Caco-2 (cell line): ENCODE results near the gene ANAPC2. TPM values are rescaled to one million over a fixed set of nuclear protein-coding genes. Genes with fewer than 3 reads are reported as not detected.

ENCODE experiments used
- BruUV-seq: library from RNA; stranded (reverse); fragments of 400-500 nt; replicated peaks from 2 replicates; lab custom pipeline; 2021; lab: Mats Ljungman, UMichigan
- CTCF ChIA-PET: fragments of 300-600 bp; sonication (Branson Sonifier 250); formaldehyde crosslinking; loops from one replicate; lab custom pipeline; 2022; ENCODE audit warnings: antibody characterized with exemption; lab: Charles Lee
- POLR2A ChIA-PET: fragments of 300-600 bp; sonication (Branson Sonifier 250); formaldehyde crosslinking; loops from one replicate; lab custom pipeline; 2022; ENCODE audit warnings: antibody characterized with exemption; lab: Charles Lee
- DNase-seq, 2 experiments: peaks; one replicate each; pipeline versions ENCODE4 v3.0.0 to v3.0.0-alpha.2; 2020 to 2022
- H3K27me3 ChIP-seq: replicated peaks from 2 replicates; pipeline ENCODE4 v1.6.0; 2011; ENCODE audit warnings: low read length; ENCODE audit not compliant: control insufficient read depth, insufficient read depth
- H3K36me3 ChIP-seq: 2 replicates; pipeline ENCODE4 v1.5.1; 2011; ENCODE audit warnings: low read length; ENCODE audit not compliant: control insufficient read depth, insufficient read depth
- H3K4me1 ChIP-seq: fragments of 250-450 bp; sonication (Bioruptor Pico); 2 replicates; pipeline ENCODE4 v1.5.1; 2020; ENCODE audit warnings: mild to moderate bottlenecking
- H3K4me3 ChIP-seq: 2 replicates; pipeline ENCODE4 v1.5.1; 2011; ENCODE audit warnings: low read depth, mild to moderate bottlenecking, control low read depth, low read length
- H3K9me3 ChIP-seq: fragments of 250-450 bp; sonication (Bioruptor Pico); 2 replicates; pipeline ENCODE4 v1.5.1; 2020; ENCODE audit warnings: mild to moderate bottlenecking, moderate library complexity
- H3K27ac Mint-ChIP-seq: one replicate; pipeline ENCODE4 v1.8.0; 2022; ENCODE audit warnings: mixed read lengths; ENCODE audit not compliant: unreplicated experiment
- H3K27me3 Mint-ChIP-seq: one replicate; pipeline ENCODE4 v1.8.0; 2022; ENCODE audit warnings: mixed read lengths; ENCODE audit not compliant: insufficient read depth, unreplicated experiment
- H3K36me3 Mint-ChIP-seq: one replicate; pipeline ENCODE4 v1.8.0; 2022; ENCODE audit warnings: mild to moderate bottlenecking, mixed read lengths; ENCODE audit not compliant: insufficient read depth, unreplicated experiment
- H3K4me1 Mint-ChIP-seq: one replicate; pipeline ENCODE4 v1.8.0; 2022; ENCODE audit warnings: low read depth, mixed read lengths; ENCODE audit not compliant: unreplicated experiment
- H3K4me3 Mint-ChIP-seq: one replicate; pipeline ENCODE4 v1.8.0; 2022; ENCODE audit warnings: mild to moderate bottlenecking, moderate library complexity, mixed read lengths; ENCODE audit not compliant: unreplicated experiment
- H3K9me3 Mint-ChIP-seq: one replicate; pipeline ENCODE4 v1.8.0; 2022; ENCODE audit warnings: mixed read lengths; ENCODE audit not compliant: unreplicated experiment
- intact Hi-C: fragments of 100-400 bp; cut with micrococcal nuclease; formaldehyde crosslinking; loops from one replicate; pipeline ENCODE4 v1.10.0; 2022; ENCODE audit not compliant: unreplicated experiment
- total RNA-seq: library from RNA; stranded (reverse); gene quantifications from 2 replicates; pipeline ENCODE4 v1.2.3, GENCODE V29; 2022
- TF ChIP-seq, protein P1 (sequence below), 2 experiments: fragments of 200-600 bp in 1 of 2; IDR thresholded peaks; 1 replicate in 1 of 2; 2 replicates in 1 of 2; pipeline versions ENCODE4 v1.5.1 to v1.8.0; 2011 to 2022; ENCODE audit warnings: antibody characterized with exemption in 1 of 2, control low read depth in 1 of 2, inconsistent platforms in 1 of 2, low read depth in 1 of 2, low read length in 1 of 2, mild to moderate bottlenecking in 1 of 2, moderate library complexity in 1 of 2; ENCODE audit not compliant: insufficient read depth in 1 of 2, severe bottlenecking in 1 of 2, unreplicated experiment in 1 of 2

Gene ANAPC2
- total RNA-seq, 1 experiment from 2014 or later = 67.5 TPM

GRCh38 chr9:137201205-137201868, 13.0 kb upstream of the ANAPC2 start:
- H3K36me3 ChIP-seq = no peaks in the 10 kb centered on the region
- no peaks in the 10 kb centered on the region for H3K9me3 ChIP-seq
- Mint-ChIP-seq H3K36me3 (peaks cover 36% of the 10 kb centered on the region), H3K27me3 (no peaks in the 10 kb centered on the region), H3K27ac (peak overlapping the region; percentile 64), H3K4me3 (peak overlapping the region; percentile 78), H3K4me1 (peaks cover under 1% of the 10 kb centered on the region), H3K9me3 (no peaks in the 10 kb centered on the region)
- TF ChIP-seq, protein P1, sequence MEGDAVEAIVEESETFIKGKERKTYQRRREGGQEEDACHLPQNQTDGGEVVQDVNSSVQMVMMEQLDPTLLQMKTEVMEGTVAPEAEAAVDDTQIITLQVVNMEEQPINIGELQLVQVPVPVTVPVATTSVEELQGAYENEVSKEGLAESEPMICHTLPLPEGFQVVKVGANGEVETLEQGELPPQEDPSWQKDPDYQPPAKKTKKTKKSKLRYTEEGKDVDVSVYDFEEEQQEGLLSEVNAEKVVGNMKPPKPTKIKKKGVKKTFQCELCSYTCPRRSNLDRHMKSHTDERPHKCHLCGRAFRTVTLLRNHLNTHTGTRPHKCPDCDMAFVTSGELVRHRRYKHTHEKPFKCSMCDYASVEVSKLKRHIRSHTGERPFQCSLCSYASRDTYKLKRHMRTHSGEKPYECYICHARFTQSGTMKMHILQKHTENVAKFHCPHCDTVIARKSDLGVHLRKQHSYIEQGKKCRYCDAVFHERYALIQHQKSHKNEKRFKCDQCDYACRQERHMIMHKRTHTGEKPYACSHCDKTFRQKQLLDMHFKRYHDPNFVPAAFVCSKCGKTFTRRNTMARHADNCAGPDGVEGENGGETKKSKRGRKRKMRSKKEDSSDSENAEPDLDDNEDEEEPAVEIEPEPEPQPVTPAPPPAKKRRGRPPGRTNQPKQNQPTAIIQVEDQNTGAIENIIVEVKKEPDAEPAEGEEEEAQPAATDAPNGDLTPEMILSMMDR (IDR thresholded peaks at IDR 0.05; ENCODE audit: insufficient read depth in 1 of 2, low read depth in 1 of 2, low read length in 1 of 2, severe bottlenecking in 1 of 2, unreplicated experiment in 1 of 2) = no peak
- H3K4me3 ChIP-seq = peak overlapping the region; percentile 80
- CTCF ChIA-PET = interaction anchor here (0.7 to 1.2 kb wide), 10 partner anchors 10 to 155 kb away, joined by 3 to 12 read pairs (median 4); partner anchors contain the start of genes ANAPC2, SSNA1 and TUBB4B
- POLR2A ChIA-PET = interaction anchor here (0.5 to 2.0 kb wide), 13 partner anchors 12 to 401 kb away, joined by 3 to 21 read pairs (median 5); partner anchors contain the start of genes ANAPC2, EXD3, MAN1B1 and NOXA1
- H3K27me3 ChIP-seq = no peaks in the 10 kb centered on the region
- H3K4me1 ChIP-seq = peaks cover 38% of the 10 kb centered on the region
- intact Hi-C loops = loop anchor here (5.0 kb wide), 1 partner anchor 36 kb away; no protein-coding TSS in a partner anchor
- no peak for DNase-seq
- no TSS peak for BruUV-seq

GRCh38 chr9:137200311-137201204, 12.2 kb upstream of the ANAPC2 start, which contains the start of gene TPRN:
TSS of gene TPRN (minus strand) at chr9:137200741. CDS start at chr9:137200711, 30 bp downstream.
- no peaks in the 10 kb centered on the region for H3K9me3 Mint-ChIP-seq
- H3K27me3 Mint-ChIP-seq = no peaks in the 10 kb centered on the region
- TF ChIP-seq, protein P1 (IDR thresholded peaks at IDR 0.05; ENCODE audit: insufficient read depth in 1 of 2, low read depth in 1 of 2, low read length in 1 of 2, severe bottlenecking in 1 of 2, unreplicated experiment in 1 of 2) = no peak
- H3K27ac Mint-ChIP-seq = peak within 1 kb of the TSS; percentile 64
- ChIA-PET CTCF (interaction anchor here (0.7 to 1.2 kb wide), 10 partner anchors 10 to 154 kb away, joined by 3 to 12 read pairs (median 4); partner anchors contain the start of genes ANAPC2, SSNA1 and TUBB4B), POLR2A (interaction anchor here (0.5 to 2.0 kb wide), 14 partner anchors 8 to 401 kb away, joined by 3 to 21 read pairs (median 4); partner anchors contain the start of genes ANAPC2, EXD3, MAN1B1 and NOXA1)
- BruUV-seq = no TSS peak
- H3K36me3 ChIP-seq = no peaks in the 10 kb centered on the region
- peak; percentile 100 for DNase-seq
- peaks cover under 1% of the 10 kb centered on the region for H3K4me1 Mint-ChIP-seq
- intact Hi-C loops = loop anchor here (1.0 to 5.0 kb wide), 3 partner anchors 11 to 37 kb away; no protein-coding TSS in a partner anchor
- H3K9me3 ChIP-seq = no peaks in the 10 kb centered on the region
- H3K4me3 ChIP-seq = peak within 1 kb of the TSS; percentile 80
- H3K27me3 ChIP-seq = no peaks in the 10 kb centered on the region
- peak within 1 kb of the TSS; percentile 78 for H3K4me3 Mint-ChIP-seq
- H3K36me3 Mint-ChIP-seq = peaks cover 28% of the 10 kb centered on the region
- H3K4me1 ChIP-seq = peaks cover 37% of the 10 kb centered on the region
